CD4-positive, alpha-beta T cell treated with Interleukin-4 for 4 hours (primary cell): ENCODE results near the gene GHSR.
A peak's percentile ranks its signal among the peaks of the same experiment; 100 is the strongest.

Experiments used
- DNase-seq: peaks from one replicate; pipeline ENCODE4 v3.0.0-alpha.2; 2020

Gene GHSR, protein sequence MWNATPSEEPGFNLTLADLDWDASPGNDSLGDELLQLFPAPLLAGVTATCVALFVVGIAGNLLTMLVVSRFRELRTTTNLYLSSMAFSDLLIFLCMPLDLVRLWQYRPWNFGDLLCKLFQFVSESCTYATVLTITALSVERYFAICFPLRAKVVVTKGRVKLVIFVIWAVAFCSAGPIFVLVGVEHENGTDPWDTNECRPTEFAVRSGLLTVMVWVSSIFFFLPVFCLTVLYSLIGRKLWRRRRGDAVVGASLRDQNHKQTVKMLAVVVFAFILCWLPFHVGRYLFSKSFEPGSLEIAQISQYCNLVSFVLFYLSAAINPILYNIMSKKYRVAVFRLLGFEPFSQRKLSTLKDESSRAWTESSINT

DNA sequence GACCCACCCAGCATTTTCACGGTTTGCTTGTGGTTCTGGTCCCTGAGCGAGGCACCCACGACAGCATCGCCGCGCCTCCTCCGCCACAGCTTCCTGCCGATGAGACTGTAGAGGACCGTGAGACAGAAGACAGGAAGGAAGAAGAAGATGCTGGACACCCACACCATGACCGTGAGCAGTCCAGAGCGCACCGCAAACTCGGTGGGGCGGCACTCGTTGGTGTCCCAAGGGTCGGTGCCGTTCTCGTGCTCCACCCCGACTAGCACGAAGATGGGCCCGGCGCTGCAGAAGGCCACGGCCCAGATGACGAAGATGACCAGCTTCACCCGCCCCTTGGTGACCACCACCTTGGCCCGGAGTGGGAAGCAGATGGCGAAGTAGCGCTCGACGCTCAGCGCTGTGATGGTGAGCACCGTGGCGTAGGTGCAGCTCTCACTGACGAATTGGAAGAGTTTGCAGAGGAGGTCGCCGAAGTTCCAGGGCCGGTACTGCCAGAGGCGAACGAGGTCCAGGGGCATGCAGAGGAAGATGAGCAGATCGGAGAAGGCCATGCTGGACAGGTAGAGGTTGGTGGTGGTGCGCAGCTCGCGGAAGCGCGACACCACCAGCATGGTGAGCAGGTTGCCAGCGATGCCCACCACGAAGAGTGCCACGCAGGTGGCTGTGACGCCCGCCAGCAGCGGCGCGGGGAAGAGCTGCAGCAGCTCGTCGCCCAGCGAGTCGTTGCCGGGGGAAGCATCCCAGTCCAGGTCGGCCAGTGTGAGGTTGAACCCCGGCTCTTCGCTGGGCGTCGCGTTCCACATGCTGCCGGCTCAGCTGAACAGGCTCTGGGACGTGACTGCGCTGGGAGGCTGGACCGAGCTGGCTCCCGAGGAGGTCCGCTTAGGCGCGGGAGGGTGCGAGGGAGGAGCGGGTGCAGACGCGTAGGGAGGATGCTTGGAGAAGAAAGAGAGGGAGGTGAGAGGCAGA lies at the start of gene GHSR:
TSS of gene GHSR (minus strand) at position 846 of the 969 bp plus-strand sequence. CDS start at position 803, 43 bp downstream.
- DNase-seq: peak; percentile 4

DNA sequence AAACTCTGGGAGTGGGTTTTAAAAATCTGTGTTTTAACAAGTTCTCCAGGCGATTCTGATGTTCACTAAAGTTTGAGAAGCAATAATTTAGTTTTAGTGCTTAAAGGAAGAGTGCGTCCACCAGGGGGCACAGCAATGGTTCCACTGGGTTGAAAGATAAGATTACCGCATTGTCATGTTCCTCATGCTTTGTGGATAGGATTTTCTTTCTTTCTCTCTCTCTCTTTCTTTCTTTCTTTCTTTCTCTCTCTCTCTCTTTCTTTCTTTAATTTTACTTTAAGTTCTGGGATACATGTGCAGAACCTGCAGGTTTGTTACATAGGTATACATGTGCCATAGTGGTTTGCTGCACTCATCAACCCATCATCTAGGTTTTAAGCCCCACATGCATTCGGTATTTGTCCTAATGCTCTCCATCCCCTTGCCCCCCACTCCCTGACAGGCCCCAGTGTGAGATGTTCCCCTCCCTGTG lies 42.0 kb upstream of the GHSR start:
- DNase-seq: peak; percentile 77

DNA sequence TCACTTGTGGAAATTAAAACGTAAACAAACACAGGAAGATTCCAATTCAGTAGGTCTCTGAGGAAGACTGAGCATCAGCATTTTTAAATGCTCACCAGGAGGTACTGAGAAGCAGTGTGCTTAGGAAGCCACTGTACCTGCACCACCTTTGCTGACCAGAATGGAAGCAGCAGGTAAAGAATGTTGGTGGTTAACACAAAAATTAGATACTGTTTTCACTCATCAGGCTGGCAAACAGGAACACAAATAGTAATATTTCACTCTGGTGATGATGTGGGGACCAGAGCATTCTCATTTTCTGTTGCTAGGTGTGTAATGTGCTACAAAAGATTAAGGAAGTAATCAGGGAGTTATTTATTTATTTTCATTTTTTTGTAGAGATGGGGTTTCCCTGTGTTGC lies 29.9 kb upstream of the GHSR start:
- no peak for DNase-seq

DNA sequence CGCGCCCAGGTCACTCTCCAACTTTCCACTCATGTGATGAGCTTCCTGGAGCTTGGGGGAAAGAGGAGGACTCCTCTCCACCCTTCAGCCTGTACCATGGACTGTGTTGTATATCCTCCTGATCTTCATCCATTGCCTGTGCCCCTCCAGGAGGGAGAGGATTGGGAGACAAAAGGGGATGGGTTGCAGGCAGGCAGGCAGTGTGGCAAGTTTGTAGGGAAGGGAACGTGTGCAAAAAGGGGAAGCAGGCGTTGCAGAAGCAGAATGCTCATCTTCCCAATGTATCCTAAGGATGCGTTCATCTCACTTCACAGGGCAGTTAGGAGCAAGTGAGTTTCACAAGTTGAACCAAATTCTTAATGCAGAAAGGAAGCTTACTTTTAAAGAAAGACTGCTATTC lies 28.1 kb upstream of the GHSR start:
- DNase-seq: no peak

DNA sequence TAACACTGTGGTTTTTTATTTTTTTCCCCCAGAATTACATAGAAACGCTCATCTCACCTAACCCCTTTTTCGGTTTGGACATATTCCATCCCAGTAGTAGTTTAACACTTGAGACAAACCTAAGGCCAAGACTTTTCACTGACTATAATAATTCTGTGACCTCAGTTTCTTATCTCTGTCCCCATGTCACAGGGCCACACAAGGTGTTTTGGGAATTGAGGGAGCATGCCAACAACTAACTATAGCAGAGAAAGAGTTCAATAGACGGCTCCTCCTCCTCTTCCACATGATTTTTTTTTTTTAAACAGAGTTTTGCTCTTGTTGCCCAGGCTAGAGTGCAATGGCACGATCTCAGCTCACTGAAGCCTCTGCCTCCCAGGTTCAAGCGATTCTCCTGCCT lies 27.4 kb upstream of the GHSR start:
- DNase-seq: no peak

DNA sequence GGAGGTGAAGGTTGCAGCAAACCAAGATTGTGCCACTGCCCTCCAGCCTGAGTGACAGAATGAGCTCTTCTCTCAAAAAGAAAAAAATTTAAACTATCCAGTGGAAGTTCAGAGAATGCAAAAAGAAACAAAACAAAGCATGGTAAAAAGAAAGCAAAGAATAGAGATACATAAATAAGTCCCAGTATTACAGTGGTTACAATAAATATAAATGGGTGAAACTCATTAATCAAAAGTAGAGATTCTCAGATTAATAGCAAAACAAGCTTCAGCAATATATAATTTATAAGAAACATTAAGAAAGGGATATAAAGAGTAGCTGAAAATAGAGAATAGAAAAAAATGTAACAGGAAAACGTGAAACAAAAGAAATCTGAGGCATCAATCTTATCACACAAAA lies 23.6 kb upstream of the GHSR start:
- DNase-seq: no peak

DNA sequence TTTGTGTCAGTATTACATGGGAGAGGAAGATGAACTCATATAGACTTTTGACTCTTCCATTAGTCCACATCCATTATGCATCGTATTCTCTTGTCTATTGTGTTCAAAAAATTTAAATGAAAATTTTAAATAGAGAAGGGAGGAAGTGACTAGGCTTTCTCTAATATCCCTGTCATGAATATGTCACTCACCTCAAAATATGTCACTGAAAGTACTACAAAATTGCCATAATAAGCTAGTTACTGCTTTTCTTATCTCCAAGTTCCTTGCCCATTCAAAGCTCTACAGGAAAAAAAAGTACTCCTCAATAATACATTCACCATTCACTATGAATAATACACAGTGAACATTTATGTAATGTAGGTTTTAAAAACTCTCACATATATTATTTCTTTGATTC lies 22.3 kb upstream of the GHSR start:
- DNase-seq: no peak

DNA sequence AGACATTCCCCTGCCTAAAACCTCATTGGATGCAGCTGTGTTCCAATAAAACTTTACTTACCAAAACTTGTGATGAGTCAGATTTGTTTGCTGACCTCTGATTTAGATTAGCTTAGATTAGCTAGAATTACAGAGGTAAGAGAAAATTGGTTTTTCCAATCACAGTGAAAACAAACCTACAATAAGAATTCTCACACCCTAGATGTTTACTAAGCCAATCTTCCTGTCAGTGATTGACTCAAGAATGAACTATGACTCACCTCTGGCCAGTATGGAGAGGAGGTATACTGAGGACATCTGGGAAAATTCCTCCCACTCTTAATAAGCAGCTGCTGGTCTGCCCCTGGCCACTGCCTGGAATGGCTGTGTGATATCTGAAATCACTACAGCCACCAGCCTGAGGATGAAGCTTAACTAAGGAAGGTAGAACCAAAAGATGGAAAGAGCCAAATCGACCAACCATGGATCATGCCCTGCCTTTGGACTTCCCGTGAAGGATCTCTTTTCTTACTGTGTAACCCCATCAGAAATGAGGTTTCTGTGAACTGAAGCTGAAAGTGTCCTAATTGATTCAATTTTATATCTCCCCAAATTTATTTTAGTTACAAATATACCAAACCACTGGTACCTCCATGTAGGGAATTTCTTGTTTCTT lies 19.0 kb upstream of the GHSR start:
- no peak for DNase-seq

DNA sequence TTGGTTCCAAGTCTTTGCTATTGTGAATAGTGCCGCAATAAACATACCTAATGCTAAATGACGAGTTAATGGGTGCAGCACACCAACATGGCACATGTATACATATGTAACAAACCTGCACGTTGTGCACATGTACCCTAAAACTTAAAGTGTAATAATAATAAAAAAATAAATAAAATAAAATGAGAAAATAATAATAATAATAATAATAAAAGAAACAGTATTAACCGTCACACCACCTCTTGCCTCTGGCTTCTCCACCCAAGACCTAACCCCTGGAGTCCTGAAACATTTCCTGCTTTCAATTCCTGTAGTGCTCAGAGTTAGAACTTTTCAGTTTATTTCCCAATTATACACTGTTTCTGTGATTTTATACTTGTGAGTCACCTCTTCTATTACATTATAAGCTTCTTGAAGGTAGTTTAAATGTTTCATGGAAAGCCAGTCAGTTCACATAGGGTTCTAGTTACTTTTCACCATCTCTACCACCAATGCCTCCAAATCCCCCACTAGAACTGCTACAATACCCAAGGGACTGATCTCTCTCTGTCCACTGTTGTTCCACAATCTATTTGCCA lies 18.4 kb upstream of the GHSR start:
- DNase-seq: no peak

DNA sequence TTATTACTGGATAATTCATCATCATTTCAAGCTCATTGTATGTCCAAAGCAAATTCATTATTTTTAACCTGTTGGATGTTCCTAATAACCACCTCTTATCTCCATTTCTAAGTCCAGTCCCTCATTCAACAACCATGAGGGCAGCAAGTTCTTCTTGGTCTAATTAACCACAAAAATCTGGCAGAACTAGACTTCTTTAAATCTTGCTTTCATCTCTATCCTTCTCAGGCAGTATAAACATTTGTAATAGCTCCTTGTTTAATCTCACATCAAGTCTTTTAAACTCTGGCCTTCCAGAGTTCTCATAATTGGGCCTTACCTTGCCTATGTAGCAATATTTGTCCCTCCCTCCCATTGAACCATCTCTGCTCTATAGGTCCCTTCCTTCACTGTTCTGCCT lies 17.0 kb upstream of the GHSR start:
- no peak for DNase-seq

DNA sequence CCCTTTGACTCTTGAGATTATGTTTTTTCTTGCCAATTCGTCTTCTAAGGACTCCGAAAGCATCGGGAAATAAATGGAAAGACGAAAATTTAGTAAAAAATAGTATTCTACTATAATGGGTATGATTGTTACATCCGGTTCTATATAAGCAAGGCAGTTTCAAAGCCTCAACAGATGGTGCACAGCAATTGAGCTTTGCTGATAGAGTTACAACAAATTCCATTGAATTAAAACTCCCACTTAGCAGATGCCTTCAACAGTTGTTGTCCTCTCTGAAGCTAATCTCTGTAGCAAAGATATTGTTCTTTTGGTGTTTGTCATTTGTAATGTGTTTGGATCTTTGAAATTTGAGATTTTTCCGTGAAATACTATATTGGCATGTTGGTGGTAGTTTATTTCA lies 16.1 kb upstream of the GHSR start:
- no peak for DNase-seq

DNA sequence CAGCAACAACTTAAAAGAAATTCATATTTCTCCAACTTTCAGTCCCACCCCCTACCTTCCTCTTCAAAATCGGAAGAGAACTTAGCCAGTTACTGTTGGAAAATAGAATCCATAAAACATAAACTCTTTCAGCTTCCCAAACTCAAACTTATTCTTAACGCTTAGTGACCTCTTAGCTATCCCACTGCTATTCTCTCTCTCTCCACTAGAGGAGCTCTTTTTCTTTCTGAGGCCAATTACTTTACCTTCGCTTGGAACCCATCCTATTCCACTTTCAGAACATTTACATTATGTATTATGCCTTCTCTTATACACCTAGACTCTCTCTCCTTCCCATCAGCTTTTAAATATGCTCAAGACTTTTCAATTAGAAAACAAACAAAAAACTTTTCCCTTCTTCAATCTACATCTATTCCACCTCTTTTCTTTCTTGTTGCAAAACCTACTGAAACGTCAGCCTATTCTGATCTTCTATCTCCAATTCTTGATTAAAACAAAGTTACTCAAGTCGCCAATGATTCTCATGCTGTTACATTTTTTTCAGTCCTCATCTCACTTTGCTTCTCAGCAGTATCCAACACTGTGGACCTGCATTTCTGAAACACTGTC lies 13.4 kb upstream of the GHSR start:
- DNase-seq: peak; percentile 65

DNA sequence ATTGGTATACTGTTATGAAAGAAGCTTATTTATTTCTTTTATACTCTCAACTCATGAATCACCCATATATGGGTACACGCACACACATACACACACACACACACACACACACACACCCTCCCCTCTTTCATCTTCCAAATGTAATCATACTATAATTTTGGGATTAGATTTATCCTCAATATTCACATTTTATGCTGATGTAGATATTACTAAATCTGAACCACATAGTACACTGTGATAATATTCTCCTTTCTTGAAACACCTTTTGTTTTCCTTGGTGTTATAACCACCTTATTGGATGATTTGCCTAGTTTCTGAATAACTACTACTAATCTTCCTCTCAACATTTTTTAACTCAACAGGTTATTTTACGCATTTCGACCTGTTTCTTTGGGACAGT lies 8.1 kb upstream of the GHSR start:
- no peak for DNase-seq

DNA sequence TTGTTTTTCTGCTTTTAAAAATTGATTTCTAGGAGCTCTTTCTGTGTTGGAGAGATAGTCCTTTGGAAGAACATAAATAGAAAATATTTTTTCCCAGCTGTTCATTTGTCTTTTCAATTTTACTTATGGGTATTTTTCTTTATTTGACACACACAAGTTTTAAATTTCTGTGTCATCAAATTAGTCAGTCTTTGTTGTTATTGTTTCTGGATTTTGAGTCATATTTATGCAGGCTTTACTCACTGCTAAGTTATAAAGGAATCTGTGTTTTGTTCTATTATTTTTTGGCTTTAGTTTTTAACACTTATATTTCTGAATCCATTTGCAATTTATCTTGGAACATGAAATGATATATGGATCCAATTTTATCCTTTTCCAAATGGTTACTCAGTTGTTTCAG lies 5.9 kb upstream of the GHSR start:
- DNase-seq: no peak

DNA sequence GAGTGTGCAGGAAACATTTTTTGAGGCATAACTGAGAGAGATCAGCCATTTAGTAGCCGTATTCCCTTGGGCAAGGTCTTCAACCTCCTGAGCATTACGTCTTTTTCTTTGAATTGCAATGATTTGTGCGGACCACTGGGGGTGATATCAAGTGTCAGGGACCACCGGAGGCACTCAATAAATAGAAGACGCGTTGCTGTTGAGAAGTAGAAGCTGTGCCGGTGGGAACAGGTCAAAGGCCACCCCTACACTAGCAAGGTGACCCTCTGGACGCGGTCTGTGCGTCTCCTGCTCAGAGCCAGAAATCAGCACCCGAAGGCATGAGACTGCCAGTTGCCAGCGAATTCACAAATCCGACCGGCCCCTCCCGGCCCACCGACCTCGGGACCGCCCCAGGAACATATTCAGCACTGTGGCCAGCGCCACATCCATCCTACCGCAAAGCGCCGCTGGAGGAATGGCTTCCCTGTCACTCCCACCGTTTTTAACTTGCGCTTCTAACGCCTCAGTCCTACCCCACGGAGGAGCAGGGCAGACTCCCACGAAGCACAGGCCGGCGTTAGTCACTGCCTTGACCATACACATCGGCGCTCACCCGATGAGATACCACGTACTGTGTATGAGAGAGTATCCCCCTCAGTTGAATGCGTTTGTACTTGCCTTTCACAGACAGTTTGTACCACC lies 1.4 kb upstream of the GHSR start:
- DNase-seq: no peak

DNA sequence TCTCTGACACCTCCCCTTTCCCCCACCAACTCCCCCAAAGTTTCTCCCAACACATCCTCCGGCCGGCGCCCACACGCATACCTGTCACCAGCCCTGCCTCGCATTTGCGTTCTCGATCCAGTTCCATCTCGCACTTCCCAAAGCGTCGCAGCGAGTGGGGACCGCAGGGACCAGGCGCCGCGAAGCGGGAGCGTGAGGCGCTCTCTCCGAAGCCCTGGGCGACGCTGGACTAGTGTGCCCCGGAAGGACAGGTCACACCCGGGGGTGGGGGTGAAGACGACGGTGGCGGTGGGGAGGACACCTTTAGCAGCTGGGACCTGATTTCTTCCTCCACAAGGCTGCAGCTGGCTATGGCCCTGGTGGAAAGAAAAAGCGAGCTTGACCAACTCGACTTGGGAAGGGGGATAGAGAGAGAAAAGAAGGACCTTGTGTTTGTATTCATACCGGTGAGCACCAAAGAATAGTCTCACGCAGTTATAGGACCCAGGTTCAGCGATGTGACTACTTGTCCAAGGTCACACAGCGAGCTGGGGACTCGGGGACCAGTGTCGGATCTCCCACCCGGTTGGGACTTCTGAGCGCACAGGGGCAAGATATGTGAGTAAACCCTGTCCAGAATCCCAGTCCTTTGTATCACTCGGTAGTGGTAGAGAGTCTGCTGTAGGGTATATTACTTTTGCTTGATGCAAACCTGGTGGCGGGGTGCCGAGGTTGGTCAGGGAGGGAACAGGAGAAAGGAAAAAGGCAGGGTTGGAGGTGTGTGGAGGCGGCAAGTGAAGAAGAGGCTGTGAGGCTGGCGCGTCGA lies 607 bp upstream of the GHSR start:
- DNase-seq: no peak

DNA sequence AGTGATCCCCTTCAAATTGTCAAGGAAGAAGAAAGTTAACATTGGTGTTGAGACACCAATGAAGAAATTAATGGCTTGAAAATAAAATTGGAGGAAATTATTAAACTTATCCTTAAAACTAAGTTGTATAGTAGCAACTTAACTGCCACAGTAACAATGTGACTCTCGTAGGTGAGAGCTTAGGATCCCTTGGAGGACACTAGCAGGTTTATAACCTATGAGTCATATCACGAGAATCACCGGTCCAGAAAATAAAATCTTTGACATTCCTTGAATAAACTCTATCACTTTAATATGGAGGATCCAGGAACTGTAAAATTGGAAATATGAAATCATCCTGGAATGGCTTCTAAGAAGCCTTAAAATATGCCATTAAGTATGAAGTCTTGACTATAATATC lies 2.1 kb downstream of the GHSR start:
- no peak for DNase-seq

DNA sequence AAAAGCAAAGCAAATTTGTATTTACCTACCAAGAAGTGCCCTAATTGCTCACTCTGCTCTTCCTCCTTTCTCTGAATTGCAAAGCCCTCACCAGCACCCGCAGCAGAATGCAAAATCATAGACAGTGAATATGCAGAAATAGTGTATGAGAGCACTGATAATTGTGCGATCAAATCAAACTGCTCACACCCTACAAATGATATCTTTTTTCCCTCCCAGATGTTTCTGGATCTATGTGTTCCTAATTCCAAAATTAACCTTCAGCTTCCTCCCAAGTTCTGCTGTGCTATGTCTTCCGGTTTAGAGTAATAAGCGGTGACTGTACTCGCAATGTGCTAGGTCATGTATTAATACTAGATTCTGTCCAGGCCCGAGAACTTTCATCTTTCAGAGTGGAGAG lies 3.4 kb downstream of the GHSR start:
- no peak for DNase-seq

DNA sequence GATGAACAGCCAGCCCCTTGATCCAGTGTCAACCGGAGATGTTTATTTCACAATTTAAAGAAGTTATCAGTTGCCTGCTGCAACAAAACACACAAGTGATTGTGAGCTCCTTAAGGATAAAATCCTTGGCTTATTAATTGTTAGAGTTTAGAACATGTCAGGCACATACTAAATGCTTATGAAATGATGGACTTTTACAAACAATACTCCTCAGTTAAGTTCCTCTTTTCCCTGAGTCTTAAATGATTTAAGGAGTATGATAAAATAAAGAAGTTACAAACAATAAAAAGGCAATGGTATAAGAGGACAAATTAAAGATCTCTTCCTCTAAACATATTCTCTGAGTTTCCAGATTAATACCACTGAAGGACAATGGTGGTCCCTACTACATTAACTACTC lies 5.7 kb downstream of the GHSR start:
- DNase-seq: no peak

DNA sequence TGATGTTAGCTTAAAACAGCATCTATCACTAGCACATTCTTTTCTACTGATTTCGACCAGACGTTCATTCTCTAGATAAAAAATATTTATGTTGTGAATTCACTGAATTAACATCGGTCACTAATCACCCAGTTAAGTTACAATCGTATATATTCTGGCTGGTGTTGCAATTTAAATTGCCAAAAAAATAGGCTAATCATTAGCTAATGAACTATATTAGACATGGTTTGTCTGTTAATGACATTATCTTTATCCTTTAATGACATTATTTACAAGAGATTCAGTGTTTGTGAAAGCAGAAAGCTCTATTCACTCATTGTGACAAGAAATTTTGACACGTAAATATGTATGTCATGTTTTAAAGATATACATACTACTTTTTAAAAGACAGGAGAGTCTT lies 6.7 kb downstream of the GHSR start:
- no peak for DNase-seq

DNA sequence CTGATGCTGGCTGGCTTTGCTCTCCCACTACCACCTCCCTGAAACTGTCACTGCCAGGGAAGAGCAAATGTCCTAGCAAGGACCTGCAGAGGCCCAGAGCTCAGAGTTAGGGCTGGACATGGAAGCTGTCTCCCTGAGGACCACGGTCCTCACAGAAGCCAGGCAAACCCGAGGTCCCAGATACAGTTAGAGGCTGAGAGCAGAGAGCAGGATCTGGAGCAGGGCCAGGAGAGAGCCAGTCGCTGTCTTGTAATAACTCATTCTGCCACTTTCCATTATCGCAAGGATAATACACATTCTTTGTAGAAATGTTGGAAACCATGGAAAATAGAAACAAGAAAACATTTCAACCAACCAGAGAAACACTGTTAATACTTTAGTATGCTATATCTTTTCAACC lies 10.1 kb downstream of the GHSR start:
- DNase-seq: no peak
